ENCODE measurements around the gene SULF2.

The SULF2 gene

GRCh38 chr20:47655635-47656034, 129.6 kb downstream of the SULF2 start:
- no peak for TF ChIP-seq CTCF (IDR thresholded peaks at IDR 0.05; ENCODE audit: borderline replicate concordance, insufficient read depth, low read depth, low read length)
- H3K4me3 ChIP-seq (ENCODE audit: low read depth, low read length): no peak overlapping the region

DNA sequence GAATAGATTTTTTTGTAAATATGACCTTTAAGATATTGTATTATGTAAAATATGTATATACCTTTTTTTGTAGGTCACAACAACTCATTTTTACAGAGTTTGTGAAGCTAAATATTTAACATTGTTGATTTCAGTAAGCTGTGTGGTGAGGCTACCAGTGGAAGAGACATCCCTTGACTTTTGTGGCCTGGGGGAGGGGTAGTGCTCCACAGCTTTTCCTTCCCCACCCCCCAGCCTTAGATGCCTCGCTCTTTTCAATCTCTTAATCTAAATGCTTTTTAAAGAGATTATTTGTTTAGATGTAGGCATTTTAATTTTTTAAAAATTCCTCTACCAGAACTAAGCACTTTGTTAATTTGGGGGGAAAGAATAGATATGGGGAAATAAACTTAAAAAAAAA, 130.9 kb downstream of the SULF2 start:
- no peak overlapping the region for H3K4me3 ChIP-seq (ENCODE audit: low read depth, low read length)
- no peak for TF ChIP-seq CTCF (IDR thresholded peaks at IDR 0.05; ENCODE audit: borderline replicate concordance, insufficient read depth, low read depth, low read length)

DNA sequence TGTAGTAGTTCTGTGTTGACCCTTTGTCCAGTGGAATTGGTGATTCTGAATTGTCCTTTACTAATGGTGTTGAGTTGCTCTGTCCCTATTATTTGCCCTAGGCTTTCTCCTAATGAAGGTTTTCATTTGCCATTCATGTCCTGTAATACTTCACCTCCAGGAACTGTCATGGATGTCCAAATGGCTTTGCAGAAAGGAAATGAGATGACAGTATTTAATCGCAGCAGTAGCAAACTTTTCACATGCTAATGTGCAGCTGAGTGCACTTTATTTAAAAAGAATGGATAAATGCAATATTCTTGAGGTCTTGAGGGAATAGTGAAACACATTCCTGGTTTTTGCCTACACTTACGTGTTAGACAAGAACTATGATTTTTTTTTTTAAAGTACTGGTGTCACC, 131.4 kb downstream of the SULF2 start:
- H3K4me3 ChIP-seq (ENCODE audit: low read depth, low read length): no peak overlapping the region
- TF ChIP-seq CTCF (IDR thresholded peaks at IDR 0.05; ENCODE audit: borderline replicate concordance, insufficient read depth, low read depth, low read length): no peak

DNA sequence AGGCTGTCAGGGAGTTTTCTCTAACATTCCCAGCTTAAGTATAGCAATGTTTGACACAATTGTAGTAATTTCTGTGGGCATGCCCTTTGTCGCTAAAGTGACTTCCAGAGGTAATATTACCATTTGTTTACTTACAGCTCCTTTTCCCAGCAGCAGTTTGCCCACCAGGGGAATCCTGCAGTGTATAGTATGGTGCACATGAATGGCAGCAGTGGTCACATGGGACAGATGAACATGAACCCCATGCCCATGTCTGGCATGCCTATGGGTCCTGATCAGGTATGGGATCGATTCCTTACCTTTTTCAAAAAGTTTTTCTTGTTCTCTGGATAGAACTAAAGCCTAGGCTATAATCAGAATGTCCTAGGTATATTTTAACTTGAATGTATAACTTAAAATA, 132.5 kb downstream of the SULF2 start:
- H3K4me3 ChIP-seq (ENCODE audit: low read depth, low read length): no peak overlapping the region
- no peak for TF ChIP-seq CTCF (IDR thresholded peaks at IDR 0.05; ENCODE audit: borderline replicate concordance, insufficient read depth, low read depth, low read length)

DNA sequence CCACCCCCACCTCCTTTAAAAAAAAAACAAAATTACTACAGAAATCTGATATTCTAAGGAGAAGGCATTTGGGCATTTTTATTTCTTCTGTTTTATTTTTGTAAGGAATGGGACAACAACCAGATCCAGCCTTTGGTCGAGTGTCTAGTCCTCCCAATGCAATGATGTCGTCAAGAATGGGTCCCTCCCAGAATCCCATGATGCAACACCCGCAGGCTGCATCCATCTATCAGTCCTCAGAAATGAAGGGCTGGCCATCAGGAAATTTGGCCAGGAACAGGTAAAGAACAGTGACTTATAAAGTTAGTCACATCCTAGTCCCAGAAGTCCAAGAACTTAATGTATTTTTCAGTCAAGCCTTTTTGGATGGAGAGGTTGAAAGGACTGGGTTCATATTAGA, 133.0 kb downstream of the SULF2 start:
- no peak overlapping the region for H3K4me3 ChIP-seq (ENCODE audit: low read depth, low read length)
- TF ChIP-seq CTCF (IDR thresholded peaks at IDR 0.05; ENCODE audit: borderline replicate concordance, insufficient read depth, low read depth, low read length): no peak

- TF ChIP-seq CTCF (IDR thresholded peaks at IDR 0.05; ENCODE audit: borderline replicate concordance, insufficient read depth, low read depth, low read length): no peak
These were observed 136.3 kb downstream of the SULF2 start for GRCh38 chr20:47648943-47649342.

GRCh38 chr20:47647994-47648393, 137.3 kb downstream of the SULF2 start:
- no peak for TF ChIP-seq CTCF (IDR thresholded peaks at IDR 0.05; ENCODE audit: borderline replicate concordance, insufficient read depth, low read depth, low read length)
- H3K4me3 ChIP-seq (ENCODE audit: low read depth, low read length): no peak overlapping the region

More at GRCh38 chr20:47648943-47649342, 136.3 kb downstream of the SULF2 start:
- H3K4me3 ChIP-seq (ENCODE audit: low read depth, low read length): no peak overlapping the region

All from GM12875 (cell line).